HL-60 (cell line): ENCODE results near the gene CARS2.

ENCODE experiments used
- DNase-seq, 2 experiments: peaks; one replicate each; pipeline ENCODE4 v3.0.0-alpha.2; 2010 to 2020; ENCODE audit warnings: low read depth in 1 of 2, low spot score in 1 of 2
- H3K27ac ChIP-seq: fragments of 250-450 bp; sonication (Bioruptor Pico); replicated peaks from 2 replicates; pipeline ENCODE4 v1.5.1; 2020; ENCODE audit warnings: mild to moderate bottlenecking, moderate library complexity
- H3K27me3 ChIP-seq: fragments of 250-450 bp; sonication (Bioruptor Pico); 2 replicates; pipeline ENCODE4 v1.5.1; 2021; ENCODE audit warnings: mild to moderate bottlenecking, moderate library complexity; ENCODE audit not compliant: insufficient read depth, poor library complexity, severe bottlenecking
- H3K4me3 ChIP-seq: replicated peaks from 2 replicates; pipeline ENCODE4 v1.5.1; 2011; ENCODE audit warnings: mild to moderate bottlenecking, control low read depth, low read length; ENCODE audit not compliant: insufficient read depth
- CTCF ChIP-seq: IDR thresholded peaks from one replicate; pipeline ENCODE4 v1.5.1; 2011; ENCODE audit warnings: low read length, control low read depth, inconsistent platforms; ENCODE audit not compliant: insufficient read depth
- GABPA ChIP-seq: IDR thresholded peaks from 2 replicates; pipeline ENCODE4 v1.6.1; 2012; ENCODE audit warnings: low read depth
- POLR2AphosphoS5 ChIP-seq: IDR thresholded peaks from 2 replicates; pipeline ENCODE4 v1.6.1; 2012; ENCODE audit warnings: low read depth
- REST ChIP-seq: IDR thresholded peaks from 2 replicates; pipeline ENCODE4 v1.6.1; 2012; ENCODE audit warnings: low read depth; ENCODE audit not compliant: insufficient replicate concordance
- SPI1 ChIP-seq: IDR thresholded peaks from 2 replicates; pipeline ENCODE4 v1.6.1; 2012; ENCODE audit warnings: low read depth, mild to moderate bottlenecking, borderline replicate concordance

CARS2 gene

GRCh38 chr13:110663491-110663890 is 42.4 kb downstream of the CARS2 start:
- TF ChIP-seq SPI1 (no peak), POLR2AphosphoS5 (no peak), GABPA (no peak), CTCF (no peak), REST (no peak)

GRCh38 chr13:110662777-110663443 is 43.0 kb downstream of the CARS2 start:
- TF ChIP-seq REST (no peak), CTCF (no peak), POLR2AphosphoS5 (no peak), SPI1 (no peak), GABPA (no peak)
- no peak overlapping the region for H3K27ac ChIP-seq
- no peak for DNase-seq
- no peak overlapping the region for H3K4me3 ChIP-seq
- H3K27me3 ChIP-seq = no peaks in the 10 kb centered on the region

More at GRCh38 chr13:110663491-110663890, 42.4 kb downstream of the CARS2 start:
- Histone ChIP-seq H3K4me3 (no peak overlapping the region), H3K27ac (no peak overlapping the region), H3K27me3 (no peaks in the 10 kb centered on the region)
- DNase-seq = no peak

- no peak for DNase-seq
- no peak overlapping the region for H3K27ac ChIP-seq
- H3K27me3 ChIP-seq = no peaks in the 10 kb centered on the region
- TF ChIP-seq CTCF (no peak), GABPA (no peak), SPI1 (no peak), POLR2AphosphoS5 (no peak)
- no peak overlapping the region for H3K4me3 ChIP-seq
Observed at GRCh38 chr13:110662091-110662490, 43.8 kb downstream of the CARS2 start.

- DNase-seq = no peak
- Histone ChIP-seq H3K4me3 (no peak overlapping the region), H3K27ac (no peak overlapping the region), H3K27me3 (no peaks in the 10 kb centered on the region)
- TF ChIP-seq GABPA = no peak
- no peak for TF ChIP-seq POLR2AphosphoS5
- TF ChIP-seq SPI1 = no peak
- no peak for TF ChIP-seq REST
- TF ChIP-seq CTCF = no peak
Observed at GRCh38 chr13:110661256-110661655, 44.7 kb downstream of the CARS2 start.
